Measurements from ENCODE around the gene SORBS1.

SORBS1 gene

GRCh38 chr10:95513941-95514392 is 47.2 kb downstream of the SORBS1 start:
- DNase-seq (ENCODE audit: low read depth), result no peak

- DNase-seq (ENCODE audit: low read depth), result no peak
These were observed 48.1 kb downstream of the SORBS1 start for GRCh38 chr10:95513008-95513589.

GRCh38 chr10:95511314-95511713 is 49.9 kb downstream of the SORBS1 start:
- no peak for DNase-seq (ENCODE audit: low read depth)

GRCh38 chr10:95509251-95509650 is 51.9 kb downstream of the SORBS1 start:
- no peak for DNase-seq (ENCODE audit: low read depth)

- no peak for DNase-seq (ENCODE audit: low read depth)
These were observed 52.4 kb downstream of the SORBS1 start for GRCh38 chr10:95508730-95509129.

- DNase-seq (ENCODE audit: low read depth), result no peak
These were observed 55.0 kb downstream of the SORBS1 start for GRCh38 chr10:95506056-95506737.

- DNase-seq (ENCODE audit: low read depth), result no peak
These were observed 55.5 kb downstream of the SORBS1 start for GRCh38 chr10:95505641-95506040.

- no peak for DNase-seq (ENCODE audit: low read depth)
These were observed 56.0 kb downstream of the SORBS1 start for GRCh38 chr10:95505084-95505610.

GRCh38 chr10:95504246-95504691 is 56.9 kb downstream of the SORBS1 start:
- no peak for DNase-seq (ENCODE audit: low read depth)

GRCh38 chr10:95503526-95503925 is 57.6 kb downstream of the SORBS1 start:
- no peak for DNase-seq (ENCODE audit: low read depth)

GRCh38 chr10:95503001-95503400 is 58.2 kb downstream of the SORBS1 start:
- DNase-seq (ENCODE audit: low read depth), result no peak

- no peak for DNase-seq (ENCODE audit: low read depth)
These were observed 58.8 kb downstream of the SORBS1 start for GRCh38 chr10:95502377-95502776.

- DNase-seq (ENCODE audit: low read depth), result no peak
These were observed 59.7 kb downstream of the SORBS1 start for GRCh38 chr10:95501203-95502094.

GRCh38 chr10:95500649-95501048 is 60.5 kb downstream of the SORBS1 start:
- no peak for DNase-seq (ENCODE audit: low read depth)

GRCh38 chr10:95500097-95500496 is 61.1 kb downstream of the SORBS1 start:
- DNase-seq (ENCODE audit: low read depth), result no peak

GRCh38 chr10:95499482-95499989 is 61.6 kb downstream of the SORBS1 start:
- no peak for DNase-seq (ENCODE audit: low read depth)

- no peak for DNase-seq (ENCODE audit: low read depth)
These were observed 64.2 kb downstream of the SORBS1 start for GRCh38 chr10:95496951-95497350.

GRCh38 chr10:95496246-95496911 is 64.8 kb downstream of the SORBS1 start:
- no peak for DNase-seq (ENCODE audit: low read depth)

GRCh38 chr10:95493862-95494261 is 67.3 kb downstream of the SORBS1 start:
- DNase-seq (ENCODE audit: low read depth), result no peak

GRCh38 chr10:95487994-95488393 is 73.2 kb downstream of the SORBS1 start:
- DNase-seq (ENCODE audit: low read depth), result no peak

- DNase-seq (ENCODE audit: low read depth), result no peak
These were observed 75.9 kb downstream of the SORBS1 start for GRCh38 chr10:95485056-95485844.
